ENCODE results near the gene AMPD3.
"Not testable (repeated sequence)": the region's sequence is repeated elsewhere in the genome, so short reads cannot be mapped to it uniquely, and the experiment has no call there.

AMPD3 gene

DNA sequence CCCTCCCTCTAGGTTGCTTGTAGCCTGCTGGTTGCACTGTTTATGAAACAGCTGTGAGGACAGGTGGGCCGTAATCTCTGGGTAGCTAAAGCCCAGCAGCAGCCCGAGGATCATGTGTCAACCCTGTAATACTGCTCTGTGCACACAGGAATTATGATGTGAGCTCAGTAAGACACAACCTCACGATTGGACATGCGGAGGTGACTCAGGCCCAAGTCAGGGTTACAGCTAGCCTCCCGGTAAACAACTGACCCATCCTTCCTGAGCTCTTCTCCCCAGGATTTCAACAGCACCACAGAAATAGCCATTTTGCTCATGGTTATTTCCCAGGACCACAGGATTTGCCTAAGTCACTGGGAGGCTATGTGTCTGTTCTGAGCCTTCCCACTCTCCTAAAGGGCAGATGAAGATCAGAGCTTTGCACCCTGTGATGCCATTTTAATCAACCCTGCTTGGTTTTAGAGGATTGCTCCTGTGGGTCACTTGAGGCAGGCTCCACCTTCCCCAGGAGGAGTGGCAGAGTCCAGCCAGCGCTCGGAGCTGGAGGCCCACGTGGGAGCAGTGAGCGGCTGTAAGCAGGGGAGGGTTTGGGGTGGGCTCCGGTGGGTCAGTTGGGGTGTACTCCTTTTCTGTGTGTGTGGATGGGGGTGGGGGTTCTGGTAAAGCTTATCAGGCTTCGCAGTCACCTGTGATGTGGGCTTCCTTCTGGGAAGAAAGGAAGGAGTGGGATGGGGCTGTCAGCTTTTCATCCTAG lies at the start of gene AMPD3:
TSS of gene AMPD3 (plus strand) at position 387 of the 754 bp plus-strand sequence. CDS start 6,256 bp downstream, outside the sequence.
- DNase-seq = no peak

DNA sequence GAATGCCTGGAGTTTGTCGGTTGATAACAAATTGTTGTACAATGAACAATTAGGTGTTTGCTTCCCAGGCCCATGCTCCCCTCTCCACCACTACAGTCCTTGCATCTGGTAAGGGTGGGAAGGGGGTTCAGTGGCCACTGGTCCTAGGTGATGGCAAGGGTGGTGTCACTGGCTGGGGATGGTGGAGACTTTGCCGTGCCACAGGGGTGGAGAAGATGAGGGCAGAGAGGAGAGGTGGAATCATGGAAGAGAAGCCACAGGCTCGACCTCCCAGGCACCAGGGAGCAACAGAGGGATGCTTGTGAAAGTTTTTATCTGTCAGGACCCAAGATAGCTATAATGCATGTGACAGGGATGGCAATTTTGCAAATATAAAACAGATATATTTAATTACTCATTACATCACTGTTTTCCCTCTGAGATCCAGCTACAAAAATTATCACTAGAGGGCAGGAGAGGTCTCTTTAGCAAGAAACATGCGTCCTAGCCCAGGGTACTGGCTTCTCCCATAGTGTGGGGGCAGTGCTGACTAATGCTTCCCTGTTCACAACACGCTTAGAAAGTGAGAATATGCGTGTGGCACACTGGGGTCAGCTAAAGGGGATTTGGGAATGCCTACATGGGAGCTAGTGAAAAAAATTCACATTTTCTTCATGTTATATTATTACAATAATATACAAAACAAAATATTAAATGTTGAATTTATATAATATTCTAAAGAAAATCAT lies 49.0 kb upstream of the AMPD3 start:
- DNase-seq = peak in 1 of 4 experiments; percentile 5

GRCh38 chr11:10407055-10407454 lies 48.0 kb upstream of the AMPD3 start:
- no peak for DNase-seq

GRCh38 chr11:10407749-10408685 lies 47.0 kb upstream of the AMPD3 start:
- DNase-seq = no peak

GRCh38 chr11:10409207-10409661 lies 45.8 kb upstream of the AMPD3 start:
- no peak for DNase-seq

DNA sequence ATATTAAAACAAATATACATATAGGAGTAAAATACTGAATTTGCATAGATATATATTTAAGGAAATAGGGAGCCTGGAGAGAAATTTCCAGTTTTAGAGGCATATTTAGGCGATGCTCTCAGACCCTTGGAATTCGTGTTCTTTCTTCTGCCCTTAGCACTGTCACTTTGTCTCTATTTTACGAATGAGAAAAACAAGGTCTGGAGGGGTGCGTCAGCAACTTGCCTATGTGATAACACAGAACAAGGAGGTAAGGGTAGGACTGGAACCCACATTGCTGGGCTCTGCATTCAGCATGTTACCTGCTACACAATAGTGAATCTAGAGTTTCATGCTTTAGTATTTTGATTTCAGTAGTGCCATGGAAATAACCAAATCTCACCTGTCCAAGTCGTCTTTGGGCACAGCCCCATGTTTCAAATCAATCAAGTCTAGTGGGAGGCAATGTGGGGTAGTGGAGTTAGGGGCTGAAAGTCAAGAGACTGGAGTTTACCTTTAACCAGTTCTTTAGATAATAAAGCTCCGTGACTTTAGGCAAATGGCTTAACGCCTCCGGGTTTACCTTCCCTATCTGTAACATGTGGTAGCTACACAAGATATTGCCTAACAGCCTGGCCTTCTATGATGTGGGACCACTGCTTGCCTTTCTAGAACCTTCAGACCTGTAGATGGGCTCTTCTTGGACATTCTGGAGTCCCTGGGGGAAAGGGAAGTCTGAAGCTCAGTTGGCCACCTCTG lies 44.8 kb upstream of the AMPD3 start:
- no peak for DNase-seq

GRCh38 chr11:10410844-10411200 lies 44.2 kb upstream of the AMPD3 start:
- DNase-seq = no peak

GRCh38 chr11:10412266-10412665 lies 42.8 kb upstream of the AMPD3 start:
- no peak for DNase-seq

DNA sequence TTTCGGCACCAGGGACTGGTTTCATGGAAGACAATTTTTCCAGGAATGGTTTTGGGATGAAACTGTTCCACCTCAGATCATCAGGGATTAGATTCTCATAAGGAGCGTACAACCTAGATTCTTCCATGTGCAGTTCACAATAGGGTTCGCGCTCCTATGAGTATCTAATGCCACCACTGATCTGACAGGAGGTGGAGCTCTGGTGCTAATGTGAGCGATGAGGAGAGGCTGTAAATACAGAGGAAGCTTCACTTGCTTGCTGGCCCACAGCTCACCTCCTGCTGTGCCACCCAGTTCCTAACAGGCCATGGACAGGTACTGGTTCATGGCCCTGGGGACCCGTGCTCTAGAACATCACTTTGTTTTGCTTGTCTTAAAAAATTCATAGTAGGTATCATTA lies 41.8 kb upstream of the AMPD3 start:
- DNase-seq = peak in 2 of 4 experiments; percentile 5 to 13

GRCh38 chr11:10414181-10414580 lies 40.9 kb upstream of the AMPD3 start:
- DNase-seq = no peak

DNA sequence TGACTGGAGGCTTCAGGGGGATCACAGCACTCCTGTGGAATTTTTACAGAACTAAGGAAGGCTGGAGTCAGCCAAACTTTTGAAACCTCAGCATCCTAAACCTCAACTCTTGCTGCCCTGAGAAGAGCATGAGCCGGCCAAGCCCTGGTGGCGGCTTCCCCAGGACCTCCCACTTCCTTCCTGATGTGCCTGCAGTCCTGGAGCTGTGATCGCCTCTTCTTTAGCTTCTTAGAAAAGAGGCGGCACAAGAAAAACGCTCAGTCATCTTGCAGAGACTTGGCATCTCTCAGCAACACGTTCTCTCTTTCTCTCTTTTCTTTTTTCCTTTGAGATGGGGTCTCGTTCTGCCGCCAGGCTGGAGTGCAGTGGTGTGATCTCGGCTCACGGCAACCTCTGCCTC lies 40.4 kb upstream of the AMPD3 start:
- DNase-seq = no peak

- DNase-seq = no peak
Observed at GRCh38 chr11:10415817-10416392, 39.2 kb upstream of the AMPD3 start.

DNA sequence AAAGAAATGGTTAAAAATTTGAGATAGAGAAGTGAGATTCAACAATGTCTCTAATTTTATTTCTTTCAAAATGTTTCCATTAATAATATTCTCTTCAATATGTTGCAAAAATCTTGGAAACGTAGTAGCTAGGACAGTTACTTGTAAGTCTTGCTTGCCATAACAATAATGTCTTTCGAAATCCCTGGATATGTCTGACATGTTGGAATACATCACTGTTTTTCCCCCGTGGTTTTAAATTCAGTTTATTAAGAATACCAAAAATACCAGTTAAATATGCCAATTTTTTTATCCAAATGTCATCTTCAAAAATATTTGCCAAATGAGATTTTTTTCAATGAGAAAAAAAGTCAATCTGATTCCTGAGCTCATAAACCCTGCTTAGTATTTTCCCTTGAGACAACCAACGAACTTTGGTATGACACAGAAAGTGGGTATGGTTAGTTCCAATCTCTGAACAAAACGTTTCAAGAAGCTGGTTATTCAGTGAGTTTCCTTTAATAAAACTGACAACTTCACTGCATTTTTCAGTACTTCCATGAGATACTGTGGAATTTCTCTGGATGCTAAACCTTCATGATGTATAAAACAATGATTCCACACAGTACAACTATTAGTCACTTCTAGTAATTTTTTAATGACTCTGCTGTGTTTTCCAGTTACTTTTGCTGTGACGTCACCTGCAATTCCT lies 36.7 kb upstream of the AMPD3 start:
- DNase-seq = no peak

GRCh38 chr11:10418950-10419310 lies 36.1 kb upstream of the AMPD3 start:
- DNase-seq = no peak

DNA sequence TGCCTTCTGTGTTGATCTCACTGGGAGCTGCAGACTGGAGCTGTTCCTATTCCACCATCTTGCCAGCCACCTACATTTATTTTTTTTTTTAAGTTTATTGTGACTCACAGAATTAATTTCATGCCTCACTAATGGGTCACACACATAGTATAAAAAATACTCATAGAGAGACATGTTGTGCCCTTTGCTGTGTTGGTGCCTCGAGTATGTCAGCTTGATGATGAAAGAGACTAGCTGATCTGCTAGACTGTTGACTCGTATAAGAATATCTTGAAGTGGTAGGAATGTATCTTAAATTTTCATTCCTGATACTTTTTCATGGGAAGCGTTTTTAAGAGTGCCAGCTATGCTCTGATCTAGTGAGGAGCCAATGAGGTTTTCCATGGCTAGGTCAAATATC lies 28.6 kb upstream of the AMPD3 start:
- DNase-seq = no peak

GRCh38 chr11:10428453-10428852 lies 26.6 kb upstream of the AMPD3 start:
- no peak for DNase-seq

- DNase-seq = no peak
Observed at GRCh38 chr11:10429526-10429925, 25.5 kb upstream of the AMPD3 start.

- DNase-seq = no peak
Observed at GRCh38 chr11:10432493-10432892, 22.6 kb upstream of the AMPD3 start.

- no peak for DNase-seq
Observed at GRCh38 chr11:10432971-10433370, 22.1 kb upstream of the AMPD3 start.

DNA sequence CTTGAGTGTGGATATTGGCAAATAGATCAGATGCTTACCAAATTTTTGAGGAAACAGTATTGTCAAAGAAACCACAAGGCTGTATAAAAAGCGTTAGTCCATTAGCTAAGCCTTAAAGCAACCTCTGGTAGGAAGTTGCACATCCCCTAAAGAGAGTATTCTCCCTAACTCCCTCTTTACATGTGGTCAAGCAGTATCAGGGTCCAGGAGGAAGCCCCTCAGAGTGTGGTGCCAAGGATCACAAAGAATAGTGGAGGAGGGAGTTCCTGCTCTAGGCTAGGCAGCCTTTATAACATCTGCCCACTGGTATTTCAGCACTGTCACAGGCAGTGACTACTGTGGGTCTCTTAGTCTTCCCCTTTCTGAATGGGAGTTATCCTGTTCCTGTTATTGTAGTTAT lies 18.8 kb upstream of the AMPD3 start:
- DNase-seq = no peak

- DNase-seq = not testable (repeated sequence)
Observed at GRCh38 chr11:10436683-10437082, 18.4 kb upstream of the AMPD3 start.

- no peak for DNase-seq
Observed at GRCh38 chr11:10438458-10438857, 16.6 kb upstream of the AMPD3 start.
